GM18526 (cell line): ENCODE data around the gene IQGAP1.

Experiments
- POLR2A ChIP-seq: IDR thresholded peaks from 3 replicates; pipeline ENCODE4 v1.6.1; 2011; ENCODE audit not compliant: insufficient read length; ENCODE audit errors: extremely low read depth

IQGAP1 gene

DNA sequence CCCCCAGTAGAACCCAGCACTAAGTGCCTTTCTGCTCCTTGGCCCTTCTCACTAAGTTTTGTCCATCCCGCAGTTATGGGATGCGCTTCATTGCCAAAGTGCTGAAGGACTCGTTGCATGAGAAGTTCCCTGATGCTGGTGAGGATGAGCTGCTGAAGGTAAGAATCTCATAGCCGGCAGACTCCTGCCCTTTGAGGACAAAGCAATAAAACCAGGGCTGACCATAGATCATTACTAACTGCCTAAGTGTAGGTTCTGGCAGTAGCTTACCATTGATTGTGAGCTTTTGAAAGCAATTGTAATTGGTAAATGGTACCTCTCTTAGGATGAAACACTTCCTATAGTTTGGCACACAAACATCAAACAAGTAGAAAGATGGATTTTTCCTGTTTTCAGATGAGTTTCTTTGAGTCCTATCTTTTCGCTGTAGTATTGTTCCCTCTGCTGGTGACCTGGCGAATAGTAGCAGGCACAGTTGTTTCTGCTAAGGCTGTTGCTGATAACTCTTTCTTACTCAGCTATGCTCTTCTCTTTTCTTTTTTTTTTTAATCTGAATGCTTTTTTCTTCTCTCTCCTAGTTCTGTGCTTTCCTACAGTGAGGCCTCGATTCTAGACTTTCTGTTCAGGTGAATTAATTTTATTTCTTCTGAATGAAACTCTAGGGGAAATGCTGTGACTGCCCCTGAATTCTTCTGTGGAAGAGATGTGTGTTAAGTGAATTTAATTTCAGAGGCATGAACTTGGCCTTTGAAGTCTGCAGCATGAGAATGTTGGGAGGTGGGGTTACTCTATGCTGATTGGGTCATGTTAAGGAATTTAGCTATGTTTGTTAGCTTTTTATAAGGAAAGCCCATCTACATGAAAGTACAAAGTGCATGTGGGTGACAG, 94.3 kb downstream of the IQGAP1 start:
- TF ChIP-seq POLR2A = no peak

DNA sequence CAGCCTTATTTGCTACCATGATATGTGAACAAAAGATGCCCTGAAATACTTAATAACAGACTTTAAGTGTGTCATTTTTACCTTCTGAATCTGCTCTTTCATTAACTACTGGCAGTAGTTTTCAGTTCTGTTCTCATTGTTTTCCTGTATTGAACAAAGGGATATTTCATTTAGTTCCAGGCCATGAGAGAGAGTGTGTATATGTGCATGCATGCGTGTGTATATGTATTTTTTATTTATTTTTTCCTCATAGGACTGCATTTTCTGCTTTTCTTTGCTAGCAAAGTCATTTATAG, 94.9 kb downstream of the IQGAP1 start:
- no peak for TF ChIP-seq POLR2A

DNA sequence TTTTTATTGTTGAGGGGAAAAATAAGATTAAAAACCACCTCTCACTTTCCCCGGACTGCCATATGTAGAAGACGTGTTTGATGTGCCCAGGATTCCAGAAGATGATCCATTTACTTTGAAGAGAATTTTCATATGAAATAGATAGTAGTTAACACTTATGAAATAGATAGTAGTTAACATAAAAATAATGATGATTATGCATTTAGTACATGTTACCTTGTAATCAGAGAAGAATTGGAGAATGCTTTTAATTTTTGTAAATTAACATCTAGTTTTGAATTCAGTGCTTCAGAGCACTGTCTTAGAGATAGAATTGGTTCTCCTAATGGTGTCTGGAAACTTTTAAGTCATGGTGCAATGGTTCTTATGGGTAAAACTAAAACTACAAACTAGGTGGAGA, 95.6 kb downstream of the IQGAP1 start:
- TF ChIP-seq POLR2A = no peak

- no peak for TF ChIP-seq POLR2A
Observed at GRCh38 chr15:90487186-90487585, 99.1 kb downstream of the IQGAP1 start.

- TF ChIP-seq POLR2A = no peak
Observed at GRCh38 chr15:90489514-90489913, 101.5 kb downstream of the IQGAP1 start.

GRCh38 chr15:90489944-90490343, 101.9 kb downstream of the IQGAP1 start:
- no peak for TF ChIP-seq POLR2A

GRCh38 chr15:90493647-90494046, 105.6 kb downstream of the IQGAP1 start:
- no peak for TF ChIP-seq POLR2A

DNA sequence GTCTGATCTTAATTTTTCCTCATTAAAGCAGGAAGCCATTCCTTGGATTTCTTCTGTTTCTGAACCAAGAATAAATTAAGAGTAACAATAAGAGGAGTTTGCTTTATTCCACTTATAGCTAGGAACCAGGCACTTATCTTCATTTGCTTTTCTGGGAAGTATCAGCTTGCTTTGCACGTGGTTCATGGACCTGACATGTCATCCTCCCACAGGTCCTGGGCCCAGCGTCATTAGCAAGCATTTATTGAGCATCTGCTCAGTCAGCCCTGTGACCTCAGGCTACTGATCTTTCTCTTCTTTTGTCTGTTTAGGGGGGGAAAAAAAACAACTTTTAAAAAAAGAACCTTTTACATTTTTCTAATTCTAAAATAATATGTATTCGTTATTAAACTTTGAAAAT, 107.0 kb downstream of the IQGAP1 start:
- no peak for TF ChIP-seq POLR2A

DNA sequence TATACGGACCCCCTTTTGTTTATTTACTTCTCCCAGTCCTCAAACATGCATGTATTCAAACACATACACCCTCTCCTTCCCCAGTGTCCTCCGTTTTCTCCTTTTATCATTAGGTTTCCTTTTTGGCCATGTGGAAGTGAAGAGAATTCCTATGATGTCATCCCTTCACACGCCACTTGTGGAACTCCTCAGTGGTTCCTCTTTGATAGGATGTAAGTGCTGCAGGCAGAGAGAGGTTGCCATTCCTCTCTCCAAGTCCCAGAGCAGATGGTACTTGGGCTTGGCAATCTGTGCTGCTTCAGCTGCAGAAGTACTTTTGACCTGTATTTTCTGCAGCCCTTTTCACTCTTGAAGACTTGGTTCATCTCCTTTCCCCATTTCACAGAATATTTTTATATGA, 108.7 kb downstream of the IQGAP1 start:
- TF ChIP-seq POLR2A = no peak

DNA sequence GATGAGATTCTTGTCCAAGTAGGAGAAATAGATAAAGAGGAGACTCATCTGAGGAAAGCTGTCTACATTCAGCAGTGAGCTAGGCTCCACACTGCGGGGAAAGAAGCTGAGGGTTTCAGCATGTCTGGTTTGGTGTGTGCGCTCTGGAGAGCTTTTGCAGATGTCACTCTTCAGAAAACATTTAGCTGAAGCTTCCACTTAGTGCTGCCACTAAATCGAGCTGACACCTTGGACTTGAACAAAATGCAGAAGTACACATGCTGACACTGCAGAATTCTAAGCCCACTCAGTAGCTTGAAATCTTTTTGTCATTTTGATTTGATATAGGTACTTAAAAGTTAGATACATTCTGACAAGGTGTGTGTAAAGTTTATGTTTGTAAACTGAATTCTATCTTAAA, 109.3 kb downstream of the IQGAP1 start:
- TF ChIP-seq POLR2A = no peak

DNA sequence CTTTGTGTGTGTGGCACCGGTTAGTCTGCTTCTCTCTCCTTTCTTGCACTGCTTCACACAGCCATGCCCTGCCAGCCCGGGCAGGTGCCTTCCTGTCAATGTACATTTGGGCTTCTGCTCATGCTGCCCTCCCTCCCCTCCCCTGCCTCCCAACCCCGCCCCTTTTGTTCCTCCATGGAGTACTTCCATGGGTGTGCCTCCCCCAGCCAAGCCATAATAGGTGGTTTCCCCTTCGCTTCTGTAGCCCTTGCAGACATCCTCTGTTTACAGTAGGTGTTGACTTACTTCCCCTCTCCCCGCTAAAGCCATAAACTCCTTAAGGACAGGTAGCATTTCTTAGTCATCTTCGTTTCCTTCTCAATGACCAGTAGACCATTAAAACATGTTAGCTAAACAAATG, 109.9 kb downstream of the IQGAP1 start:
- TF ChIP-seq POLR2A = no peak

GRCh38 chr15:90500171-90500570, 112.1 kb downstream of the IQGAP1 start:
- no peak for TF ChIP-seq POLR2A

GRCh38 chr15:90501898-90502297, 113.9 kb downstream of the IQGAP1 start:
- no peak for TF ChIP-seq POLR2A

- TF ChIP-seq POLR2A = no peak
Observed at GRCh38 chr15:90512276-90512675, 124.2 kb downstream of the IQGAP1 start.

- no peak for TF ChIP-seq POLR2A
Observed at GRCh38 chr15:90512981-90513380, 124.9 kb downstream of the IQGAP1 start.

- no peak for TF ChIP-seq POLR2A
Observed at GRCh38 chr15:90513448-90513847, 125.4 kb downstream of the IQGAP1 start.

GRCh38 chr15:90519688-90520087, 131.6 kb downstream of the IQGAP1 start:
- no peak for TF ChIP-seq POLR2A
